ENCODE measurements around the gene ZPR1. TPM values are rescaled to one million over a fixed set of nuclear protein-coding genes. Genes with fewer than 3 reads are reported as not detected.

Gene ZPR1
- total and polyA plus RNA-seq, 4 donors = 19.2 to 48.2 (median 26.3) TPM

DNA sequence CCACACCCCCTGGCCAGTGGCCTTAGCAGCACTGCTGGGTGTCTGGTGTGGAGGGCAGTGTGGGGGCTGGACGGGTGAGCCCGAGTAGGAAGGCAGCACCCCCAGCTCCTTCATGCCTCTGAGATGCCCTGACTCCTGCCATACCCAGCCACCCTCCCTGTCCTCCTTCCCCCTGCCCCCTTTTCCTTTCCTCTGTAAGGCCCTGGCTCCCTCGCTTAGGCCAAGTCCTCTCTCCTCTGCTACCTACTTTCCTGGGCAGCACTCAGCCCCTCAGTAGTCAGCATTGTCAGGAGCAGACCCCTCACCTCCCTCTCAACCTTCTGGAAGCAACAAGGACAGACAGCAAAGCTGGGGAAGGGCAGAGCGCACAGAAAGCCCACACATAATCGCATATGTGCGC lies 63.0 kb downstream of the ZPR1 start:
- ATAC-seq (ENCODE audit: low FRiP score) (no peak), DNase-seq (peak in 1 of 2 donors; percentile 20)
- Histone ChIP-seq H3K36me3 (ENCODE audit: control insufficient read depth in 1 of 2, insufficient read depth in 2 of 2, low read length in 1 of 2) (no peaks in the 10 kb centered on the region), H3K27me3 (ENCODE audit: control insufficient read depth in 1 of 2, insufficient read depth in 2 of 2, low read length in 1 of 2) (no peaks in the 10 kb centered on the region), H3K9me3 (ENCODE audit: control insufficient read depth, low read length) (no peaks in the 10 kb centered on the region), H3K4me3 (ENCODE audit: low read length in 2 of 2) (no peak overlapping the region), H3K4me1 (ENCODE audit: control insufficient read depth in 1 of 2, insufficient read depth in 2 of 2, low read length in 2 of 2) (no peaks in the 10 kb centered on the region), H3K27ac (ENCODE audit: low read depth in 1 of 2, low read length in 2 of 2) (no peak overlapping the region)
- WGBS, 2 donors = 86 to 88% methylated on average over 6 of the region's 6 CpGs
- intact Hi-C loops (cut with DNase I) = no loop called here

Other genes starting within 250 kb of the ZPR1 start
- gene BUD13, start 15.0 kb downstream of the ZPR1 start, total RNA-seq = 10 to 100 TPM; 12.7 to 12.9 TPM
- gene BUD13, start 15.0 kb downstream of the ZPR1 start, polyA plus RNA-seq = 10 to 100 TPM; 10.3 to 15.7 TPM
- not detected for gene APOA5, start 3.9 kb upstream of the ZPR1 start, total RNA-seq
- not detected for gene APOA5, start 3.9 kb upstream of the ZPR1 start, polyA plus RNA-seq
- not detected for gene APOA4, start 35.3 kb upstream of the ZPR1 start, total RNA-seq
- 100 to 1,000 TPM in 1 of 2 donors, under 1 TPM in 1; 0.64 to 457 TPM for gene APOA4, start 35.3 kb upstream of the ZPR1 start, polyA plus RNA-seq
- not detected for gene APOC3, start 41.9 kb upstream of the ZPR1 start, total RNA-seq
- 100 to 1,000 TPM in 1 of 2 donors, not detected in 1; 335 TPM for gene APOC3, start 41.9 kb upstream of the ZPR1 start, polyA plus RNA-seq
- gene APOA1, start 49.6 kb upstream of the ZPR1 start, total RNA-seq = not detected
- 100 to 1,000 TPM in 1 of 2 donors, 1 to 10 TPM in 1; 1.2 to 416 TPM for gene APOA1, start 49.6 kb upstream of the ZPR1 start, polyA plus RNA-seq

Data from aorta (tissue), 5 donors.